ENCODE measurements around the gene CCL7.

The CCL7 gene

DNA sequence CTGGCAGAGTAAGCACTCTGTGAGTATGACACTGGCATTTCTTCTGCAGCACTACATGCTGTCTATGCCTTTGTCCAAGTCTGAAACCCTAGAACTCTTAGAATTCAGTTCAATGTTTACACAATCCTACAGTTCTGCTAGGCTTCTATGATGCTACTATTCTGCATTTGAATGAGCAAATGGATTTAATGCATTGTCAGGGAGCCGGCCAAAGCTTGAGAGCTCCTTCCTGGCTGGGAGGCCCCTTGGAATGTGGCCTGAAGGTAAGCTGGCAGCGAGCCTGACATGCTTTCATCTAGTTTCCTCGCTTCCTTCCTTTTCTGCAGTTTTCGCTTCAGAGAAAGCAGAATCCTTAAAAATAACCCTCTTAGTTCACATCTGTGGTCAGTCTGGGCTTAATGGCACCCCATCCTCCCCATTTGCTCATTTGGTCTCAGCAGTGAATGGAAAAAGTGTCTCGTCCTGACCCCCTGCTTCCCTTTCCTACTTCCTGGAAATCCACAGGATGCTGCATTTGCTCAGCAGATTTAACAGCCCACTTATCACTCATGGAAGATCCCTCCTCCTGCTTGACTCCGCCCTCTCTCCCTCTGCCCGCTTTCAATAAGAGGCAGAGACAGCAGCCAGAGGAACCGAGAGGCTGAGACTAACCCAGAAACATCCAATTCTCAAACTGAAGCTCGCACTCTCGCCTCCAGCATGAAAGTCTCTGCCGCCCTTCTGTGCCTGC lies 15.2 kb upstream of the CCL7 start, which contains the start of gene CCL2:
Gene CCL2, plus strand, starts transcription at position 635 of the 730 bp plus-strand sequence. Its CDS starts 65 bp downstream, at position 700.
- no peak for TF ChIP-seq ZFX (IDR thresholded peaks at IDR 0.05; ENCODE audit: borderline replicate concordance)
- TF ChIP-seq, protein P1, sequence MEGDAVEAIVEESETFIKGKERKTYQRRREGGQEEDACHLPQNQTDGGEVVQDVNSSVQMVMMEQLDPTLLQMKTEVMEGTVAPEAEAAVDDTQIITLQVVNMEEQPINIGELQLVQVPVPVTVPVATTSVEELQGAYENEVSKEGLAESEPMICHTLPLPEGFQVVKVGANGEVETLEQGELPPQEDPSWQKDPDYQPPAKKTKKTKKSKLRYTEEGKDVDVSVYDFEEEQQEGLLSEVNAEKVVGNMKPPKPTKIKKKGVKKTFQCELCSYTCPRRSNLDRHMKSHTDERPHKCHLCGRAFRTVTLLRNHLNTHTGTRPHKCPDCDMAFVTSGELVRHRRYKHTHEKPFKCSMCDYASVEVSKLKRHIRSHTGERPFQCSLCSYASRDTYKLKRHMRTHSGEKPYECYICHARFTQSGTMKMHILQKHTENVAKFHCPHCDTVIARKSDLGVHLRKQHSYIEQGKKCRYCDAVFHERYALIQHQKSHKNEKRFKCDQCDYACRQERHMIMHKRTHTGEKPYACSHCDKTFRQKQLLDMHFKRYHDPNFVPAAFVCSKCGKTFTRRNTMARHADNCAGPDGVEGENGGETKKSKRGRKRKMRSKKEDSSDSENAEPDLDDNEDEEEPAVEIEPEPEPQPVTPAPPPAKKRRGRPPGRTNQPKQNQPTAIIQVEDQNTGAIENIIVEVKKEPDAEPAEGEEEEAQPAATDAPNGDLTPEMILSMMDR (IDR thresholded peaks at IDR 0.05) = no peak
- H3K27ac ChIP-seq = no peak within 1 kb of the TSS

DNA sequence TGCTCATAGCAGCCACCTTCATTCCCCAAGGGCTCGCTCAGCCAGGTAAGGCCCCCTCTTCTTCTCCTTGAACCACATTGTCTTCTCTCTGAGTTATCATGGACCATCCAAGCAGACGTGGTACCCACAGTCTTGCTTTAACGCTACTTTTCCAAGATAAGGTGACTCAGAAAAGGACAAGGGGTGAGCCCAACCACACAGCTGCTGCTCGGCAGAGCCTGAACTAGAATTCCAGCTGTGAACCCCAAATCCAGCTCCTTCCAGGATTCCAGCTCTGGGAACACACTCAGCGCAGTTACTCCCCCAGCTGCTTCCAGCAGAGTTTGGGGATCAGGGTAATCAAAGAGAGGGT lies 14.7 kb upstream of the CCL7 start:
- no peak for TF ChIP-seq ZFX (IDR thresholded peaks at IDR 0.05; ENCODE audit: borderline replicate concordance)
- TF ChIP-seq, protein P1 (IDR thresholded peaks at IDR 0.05) = no peak
- H3K27ac ChIP-seq = no peak overlapping the region

DNA sequence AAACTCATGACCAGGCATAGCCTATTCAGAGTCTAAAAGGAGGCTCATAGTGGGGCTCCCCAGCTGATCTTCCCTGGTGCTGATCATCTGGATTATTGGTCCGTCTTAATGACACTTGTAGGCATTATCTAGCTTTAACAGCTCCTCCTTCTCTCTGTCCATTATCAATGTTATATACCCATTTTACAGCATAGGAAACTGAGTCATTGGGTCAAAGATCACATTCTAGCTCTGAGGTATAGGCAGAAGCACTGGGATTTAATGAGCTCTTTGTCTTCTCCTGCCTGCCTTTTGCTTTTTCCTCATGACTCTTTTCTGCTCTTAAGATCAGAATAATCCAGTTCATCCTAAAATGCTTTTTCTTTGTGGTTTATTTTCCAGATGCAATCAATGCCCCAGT lies 14.2 kb upstream of the CCL7 start:
- H3K27ac ChIP-seq = no peak overlapping the region

DNA sequence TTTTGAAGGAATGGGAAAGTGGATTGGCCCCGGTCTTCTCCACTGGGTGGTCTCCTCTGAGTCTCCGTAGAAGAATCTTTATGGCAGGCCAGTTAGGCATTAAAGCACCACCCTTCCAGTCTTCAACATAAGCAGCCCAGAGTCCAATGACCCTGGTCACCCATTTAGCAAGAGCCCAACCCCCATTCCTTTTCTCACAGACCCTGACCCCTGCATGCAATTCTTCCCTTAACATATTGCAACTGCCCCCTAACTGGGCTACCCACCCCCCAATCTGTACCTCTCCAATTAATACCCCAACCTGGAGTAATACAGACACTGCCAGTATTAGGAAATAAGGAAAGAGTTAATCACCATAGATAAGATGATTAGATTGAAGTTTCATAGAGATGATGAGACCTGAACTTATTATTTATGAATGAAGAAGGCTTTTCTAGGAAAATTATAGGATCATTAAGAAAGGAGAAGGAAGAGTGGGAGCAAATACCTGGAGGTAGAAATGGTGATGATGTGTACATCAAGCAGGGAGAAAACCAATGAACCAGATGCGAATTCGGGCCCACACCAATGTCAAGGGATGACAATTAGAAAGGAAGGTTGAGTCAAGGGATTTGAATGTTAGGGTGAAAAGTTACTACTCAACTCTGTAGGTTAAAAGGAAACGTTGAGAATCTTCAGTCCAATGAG lies 12.6 kb upstream of the CCL7 start:
- H3K27ac ChIP-seq = no peak overlapping the region
- TF ChIP-seq, protein P1 (IDR thresholded peaks at IDR 0.05) = no peak
- no peak for TF ChIP-seq ZFX (IDR thresholded peaks at IDR 0.05; ENCODE audit: borderline replicate concordance)

More for the DNA sequence above, 14.2 kb upstream of the CCL7 start:
- TF ChIP-seq, protein P1 (IDR thresholded peaks at IDR 0.05) = no peak
- TF ChIP-seq ZFX (IDR thresholded peaks at IDR 0.05; ENCODE audit: borderline replicate concordance) = no peak

DNA sequence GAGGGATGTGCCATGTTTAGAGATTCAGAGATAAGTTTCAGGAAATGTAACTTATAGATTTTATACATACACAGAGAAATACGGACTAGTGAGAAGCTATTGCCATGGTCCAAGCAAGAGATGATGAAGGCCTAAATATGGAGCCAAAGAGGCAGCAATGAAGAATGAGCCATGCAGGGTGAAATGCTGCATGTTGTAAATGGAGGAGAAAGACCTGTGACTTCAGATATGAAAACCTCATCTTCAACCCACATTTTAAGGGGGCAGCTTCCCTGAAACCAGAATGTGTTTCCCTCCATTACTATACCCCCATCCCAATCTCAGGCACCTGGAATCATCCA lies 12.1 kb upstream of the CCL7 start:
- no peak for TF ChIP-seq ZFX (IDR thresholded peaks at IDR 0.05; ENCODE audit: borderline replicate concordance)
- TF ChIP-seq, protein P1 (IDR thresholded peaks at IDR 0.05) = no peak
- H3K27ac ChIP-seq = no peak overlapping the region

DNA sequence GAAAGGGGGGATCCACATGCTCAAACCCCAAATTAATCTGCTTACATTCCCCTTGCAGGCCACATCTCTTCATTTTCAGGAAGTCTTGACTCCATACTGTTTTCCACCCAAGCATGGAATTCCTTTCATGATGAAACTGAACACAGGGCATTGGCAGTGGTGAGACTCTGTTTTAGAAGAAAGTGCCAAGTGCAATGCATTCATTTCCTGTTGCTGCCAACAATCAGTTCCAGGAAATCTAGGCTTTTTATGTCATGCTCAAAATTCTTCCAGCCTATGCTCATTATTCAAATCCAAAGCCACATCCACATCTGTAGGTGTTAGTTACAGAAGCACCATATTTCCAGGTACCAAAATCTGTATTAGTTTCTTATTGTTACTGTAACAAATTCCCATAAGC lies 10.9 kb upstream of the CCL7 start:
- no peak for TF ChIP-seq ZFX (IDR thresholded peaks at IDR 0.05; ENCODE audit: borderline replicate concordance)
- TF ChIP-seq, protein P1 (IDR thresholded peaks at IDR 0.05) = no peak
- no peak overlapping the region for H3K27ac ChIP-seq

DNA sequence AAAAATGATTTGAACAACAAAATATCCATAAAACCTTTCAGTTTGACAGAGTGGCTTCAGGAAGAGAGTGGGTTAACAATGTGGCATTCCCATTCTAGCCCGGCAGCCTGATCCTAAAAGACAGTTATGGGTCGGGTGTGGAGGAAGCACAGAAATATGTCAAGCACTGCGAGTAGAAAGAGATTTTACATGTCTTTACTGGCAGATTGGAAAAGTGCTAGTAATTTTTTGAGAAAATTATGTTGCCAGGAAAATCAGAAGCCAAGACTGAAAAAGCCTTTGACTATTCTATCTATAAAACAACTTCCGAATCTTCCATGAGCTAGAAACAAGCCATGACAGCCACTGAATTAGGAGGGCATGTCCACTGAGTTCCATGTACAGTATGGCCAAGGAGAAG lies 9.2 kb upstream of the CCL7 start:
- no peak overlapping the region for H3K27ac ChIP-seq
- TF ChIP-seq, protein P1 (IDR thresholded peaks at IDR 0.05) = no peak
- no peak for TF ChIP-seq ZFX (IDR thresholded peaks at IDR 0.05; ENCODE audit: borderline replicate concordance)
